Karpas-422 (cell line): Measurements from ENCODE around the gene SRP19. TPM values are rescaled to one million over a fixed set of nuclear protein-coding genes. Genes with fewer than 3 reads are reported as not detected.

Source experiments
- DNase-seq: peaks from one replicate; pipeline ENCODE4 v3.0.0-alpha.2; 2015
- H2AFZ ChIP-seq: fragments of 200-600 bp; sonication (generic); 2 replicates; pipeline ENCODE4 v1.6.1; 2014; ENCODE audit warnings: antibody characterized with exemption, low read length, mixed read lengths
- H3K27ac ChIP-seq: fragments of 200-600 bp; sonication (generic); 2 replicates; pipeline ENCODE4 v1.5.1; 2014; ENCODE audit warnings: mild to moderate bottlenecking, low read length, moderate library complexity
- H3K27me3 ChIP-seq: fragments of 200-600 bp; sonication (generic); 2 replicates; pipeline ENCODE4 v1.6.1; 2014; ENCODE audit warnings: low read length, mixed read lengths
- H3K36me3 ChIP-seq: fragments of 200-600 bp; sonication (generic); 2 replicates; pipeline ENCODE4 v1.6.1; 2014; ENCODE audit warnings: low read length, mixed read lengths; ENCODE audit not compliant: insufficient read depth
- H3K4me1 ChIP-seq: fragments of 200-600 bp; sonication (generic); 2 replicates; pipeline ENCODE4 v1.6.1; 2014; ENCODE audit warnings: mild to moderate bottlenecking, low read length, mixed read lengths
- H3K4me2 ChIP-seq: fragments of 200-600 bp; sonication (generic); 2 replicates; pipeline ENCODE4 v1.6.1; 2014; ENCODE audit warnings: low read length, low read depth, mild to moderate bottlenecking; ENCODE audit not compliant: poor library complexity, severe bottlenecking
- H3K4me3 ChIP-seq: fragments of 200-600 bp; sonication (generic); 2 replicates; pipeline ENCODE4 v1.5.1; 2014; ENCODE audit warnings: mild to moderate bottlenecking, antibody characterized with exemption, low read length, mixed read lengths
- H3K79me2 ChIP-seq: fragments of 200-600 bp; sonication (generic); 2 replicates; pipeline ENCODE4 v1.6.1; 2014; ENCODE audit warnings: mild to moderate bottlenecking, low read length, mixed read lengths
- H3K9ac ChIP-seq: fragments of 200-600 bp; sonication (generic); 2 replicates; pipeline ENCODE4 v1.6.0; 2014; ENCODE audit warnings: low read length
- H3K9me2 ChIP-seq: fragments of 200-600 bp; sonication (generic), shearing (Covaris generic); replicated peaks from 2 replicates; pipeline ENCODE4 v1.6.0; 2014; ENCODE audit warnings: mild to moderate bottlenecking, low read length, moderate library complexity; ENCODE audit not compliant: insufficient read depth
- H3K9me3 ChIP-seq: fragments of 300-700, 200-600 bp; sonication (generic); 2 replicates; pipeline ENCODE4 v1.6.1; 2014; ENCODE audit warnings: low read length, mixed read lengths
- H4K20me1 ChIP-seq: fragments of 200-600 bp; sonication (generic); 2 replicates; pipeline ENCODE4 v1.6.1; 2014; ENCODE audit warnings: mild to moderate bottlenecking, antibody characterized with exemption, low read length, low read depth; ENCODE audit not compliant: insufficient read depth
- total RNA-seq: library from RNA; depleted of rRNA; stranded (reverse); fragments of >200 nt; shearing (Covaris generic); gene quantifications from 2 replicates; pipeline ENCODE4 v1.2.3, GENCODE V29; 2014; ENCODE audit warnings: low replicate concordance

Gene SRP19
- total RNA-seq, 1 experiment from 2014 or later, result 72.7 TPM

DNA sequence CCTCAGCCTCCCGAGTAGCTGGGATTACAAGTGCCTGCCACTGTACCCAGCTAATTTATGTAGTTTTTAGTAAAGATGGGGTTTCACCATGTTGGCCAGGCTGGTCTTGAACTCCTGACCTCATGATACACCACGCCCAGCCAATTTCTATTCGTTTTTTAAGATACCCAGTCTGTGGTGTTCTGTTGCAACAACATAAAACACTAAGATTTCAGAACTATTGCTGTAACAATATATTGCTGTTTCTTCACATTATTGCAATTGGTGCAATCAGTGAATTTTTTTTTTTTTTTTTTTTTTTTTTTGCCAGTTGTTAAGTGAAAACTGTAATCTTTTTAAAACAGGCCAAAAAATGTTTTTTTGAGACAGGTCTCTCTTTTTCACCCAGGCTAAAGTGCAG lies 9.9 kb downstream of the SRP19 start:
- Histone ChIP-seq H2AFZ (no peak overlapping the region), H3K4me3 (no peak overlapping the region), H3K9me3 (no peaks in the 10 kb centered on the region), H3K4me1 (no peaks in the 10 kb centered on the region), H3K27me3 (no peaks in the 10 kb centered on the region), H4K20me1 (no peaks in the 10 kb centered on the region), H3K4me2 (no peak overlapping the region), H3K9ac (no peak overlapping the region), H3K9me2 (no peaks in the 10 kb centered on the region), H3K79me2 (peaks cover 8% of the 10 kb centered on the region; the same call in 1 of the 2 replicates), H3K36me3 (peaks cover 37% of the 10 kb centered on the region), H3K27ac (no peak overlapping the region)
- DNase-seq, result no peak

DNA sequence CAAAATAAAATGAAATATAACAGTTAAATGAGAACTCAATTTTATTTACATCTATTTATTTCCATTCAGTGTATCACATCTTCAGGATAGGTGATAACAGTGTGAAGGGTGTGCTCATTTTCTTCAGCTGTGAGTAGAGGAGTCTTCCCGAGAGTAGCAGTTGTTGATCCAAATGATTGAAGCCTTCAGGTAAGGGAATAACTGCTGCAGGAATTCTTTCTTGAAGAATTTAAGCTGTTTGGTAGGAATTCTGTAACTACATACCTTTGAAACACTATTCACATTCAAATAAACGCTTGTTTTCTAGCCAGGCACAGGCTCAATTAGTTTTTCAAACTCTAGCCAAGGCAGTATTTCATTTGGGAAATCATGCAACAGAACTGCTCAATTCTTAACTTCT lies 15.3 kb downstream of the SRP19 start:
- DNase-seq, result no peak
- Histone ChIP-seq H3K4me1 (no peaks in the 10 kb centered on the region), H4K20me1 (no peaks in the 10 kb centered on the region), H3K4me3 (no peak overlapping the region), H3K36me3 (peaks cover 33% of the 10 kb centered on the region; the same call in 1 of the 2 replicates), H3K79me2 (peaks cover 13% of the 10 kb centered on the region), H3K9me3 (no peaks in the 10 kb centered on the region), H3K9me2 (no peaks in the 10 kb centered on the region), H2AFZ (no peak overlapping the region), H3K27me3 (no peaks in the 10 kb centered on the region), H3K4me2 (no peak overlapping the region), H3K27ac (no peak overlapping the region), H3K9ac (no peak overlapping the region)

DNA sequence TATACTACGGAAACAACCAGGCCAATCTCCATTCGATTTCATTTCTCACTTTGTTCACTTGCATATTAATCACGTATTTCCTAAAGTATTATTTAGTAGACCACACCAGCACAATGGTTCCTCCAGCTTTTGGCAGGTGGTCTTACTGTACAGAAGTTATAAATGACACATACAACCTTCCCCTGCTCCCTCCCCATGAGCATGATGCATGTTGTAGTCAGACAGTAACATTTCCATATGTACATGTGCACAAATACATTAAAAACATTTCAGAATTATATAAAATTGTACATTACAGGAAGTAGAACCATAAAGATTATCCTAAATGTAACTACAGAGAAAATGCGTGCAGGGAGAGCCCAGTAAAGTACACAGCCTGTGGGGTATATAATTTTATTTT lies 17.0 kb downstream of the SRP19 start:
- Histone ChIP-seq H3K9me3 (no peaks in the 10 kb centered on the region), H3K4me2 (no peak overlapping the region), H3K4me1 (no peaks in the 10 kb centered on the region), H3K4me3 (no peak overlapping the region), H3K36me3 (peaks cover 33% of the 10 kb centered on the region; the same call in 1 of the 2 replicates), H2AFZ (no peak overlapping the region), H3K79me2 (peaks cover 21% of the 10 kb centered on the region), H3K27me3 (no peaks in the 10 kb centered on the region), H3K27ac (no peak overlapping the region), H4K20me1 (no peaks in the 10 kb centered on the region), H3K9me2 (no peaks in the 10 kb centered on the region), H3K9ac (no peak overlapping the region)
- DNase-seq, result no peak

DNA sequence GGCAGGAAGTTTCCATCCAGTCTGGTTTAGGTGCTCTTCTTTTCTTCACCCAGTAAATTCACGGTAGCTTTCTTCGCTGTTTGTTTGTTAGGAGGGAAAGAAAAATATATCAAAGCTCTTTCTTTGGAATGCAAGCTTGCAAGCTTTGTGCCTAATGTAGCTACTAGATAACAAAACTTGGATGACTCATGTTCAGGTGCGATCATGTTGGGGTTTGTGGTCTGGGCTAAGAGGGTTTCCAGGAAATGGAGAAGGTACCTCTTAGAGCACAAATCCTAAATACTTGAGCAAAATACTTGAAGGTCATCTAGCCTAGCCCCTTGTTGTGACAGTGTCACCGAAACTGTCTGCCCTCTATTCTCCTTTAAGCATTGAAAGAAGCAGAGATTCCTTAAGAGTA lies 17.7 kb downstream of the SRP19 start:
- Histone ChIP-seq H3K4me1 (no peaks in the 10 kb centered on the region), H2AFZ (no peak overlapping the region), H3K27me3 (no peaks in the 10 kb centered on the region), H3K4me3 (no peak overlapping the region), H3K9ac (no peak overlapping the region), H3K4me2 (no peak overlapping the region), H3K9me2 (no peaks in the 10 kb centered on the region), H3K79me2 (peaks cover 24% of the 10 kb centered on the region), H3K9me3 (no peaks in the 10 kb centered on the region), H4K20me1 (no peaks in the 10 kb centered on the region), H3K27ac (no peak overlapping the region), H3K36me3 (peaks cover 30% of the 10 kb centered on the region; the same call in 1 of the 2 replicates)
- DNase-seq, result no peak

DNA sequence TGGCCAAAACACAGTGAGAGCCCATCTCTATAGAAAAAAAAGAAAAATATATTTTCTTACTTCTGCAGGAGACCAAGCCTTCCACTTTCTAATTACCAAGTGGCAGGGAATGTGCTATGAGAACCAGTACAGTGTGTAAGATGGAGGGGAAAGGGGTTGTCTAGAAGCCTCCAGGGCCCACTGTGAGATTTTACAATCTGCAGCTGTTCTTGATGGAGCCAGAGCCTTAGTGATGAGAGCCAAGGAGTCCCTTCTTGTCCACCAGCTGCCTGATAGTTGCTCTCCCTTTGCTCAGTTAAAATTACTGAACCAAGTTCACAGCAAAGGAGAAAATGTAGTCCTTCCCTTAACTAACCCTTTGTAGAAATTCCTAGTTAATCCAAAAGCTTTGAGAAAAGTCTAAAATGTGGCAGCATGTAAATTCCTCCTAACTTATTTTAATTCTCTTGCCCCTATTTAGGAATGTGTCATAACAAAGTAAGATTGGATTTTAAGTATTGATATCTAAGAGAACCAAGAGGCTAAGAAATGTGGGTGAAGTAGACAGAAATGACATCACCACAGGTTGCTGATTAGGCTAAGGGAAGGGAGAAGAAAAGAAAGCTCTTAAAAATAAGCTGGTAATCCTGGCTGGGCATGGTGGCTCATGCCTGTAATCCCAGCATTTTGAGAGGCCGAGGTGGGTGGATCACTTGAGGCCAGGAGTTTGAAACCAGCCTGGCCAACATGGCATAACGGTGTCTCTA lies 19.3 kb downstream of the SRP19 start:
- H3K79me2 ChIP-seq, result peaks cover 28% of the 10 kb centered on the region
- no peak overlapping the region for H3K9ac ChIP-seq
- no peaks in the 10 kb centered on the region for H4K20me1 ChIP-seq
- no peaks in the 10 kb centered on the region for H3K4me1 ChIP-seq
- no peak overlapping the region for H3K4me3 ChIP-seq
- no peak overlapping the region for H3K27ac ChIP-seq
- no peak overlapping the region for H3K4me2 ChIP-seq
- no peaks in the 10 kb centered on the region for H3K27me3 ChIP-seq
- H3K9me2 ChIP-seq, result no peaks in the 10 kb centered on the region
- no peak for DNase-seq
- no peaks in the 10 kb centered on the region for H3K9me3 ChIP-seq
- H2AFZ ChIP-seq, result no peak overlapping the region
- peaks cover 35% of the 10 kb centered on the region for H3K36me3 ChIP-seq

DNA sequence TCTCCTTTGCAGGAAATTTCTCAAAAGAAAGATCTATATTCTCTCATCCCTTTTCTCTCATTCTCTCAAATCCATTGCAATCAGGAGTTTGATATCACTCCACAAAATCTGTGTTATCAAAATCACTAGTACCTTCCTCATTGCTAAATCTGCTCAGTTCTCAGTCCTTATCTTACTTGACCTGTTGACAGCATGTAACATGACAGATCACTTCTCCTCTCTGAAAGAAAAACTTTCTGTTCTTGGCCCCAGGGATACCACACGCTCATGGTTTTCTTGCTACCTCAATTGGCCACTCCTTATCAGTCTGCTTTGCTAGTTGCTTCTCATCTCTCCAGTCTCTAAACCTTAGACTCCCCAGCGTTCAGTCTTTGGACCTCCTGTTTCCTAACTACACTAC lies 22.1 kb downstream of the SRP19 start:
- H3K9me2 ChIP-seq, result no peaks in the 10 kb centered on the region
- no peak for DNase-seq
- no peaks in the 10 kb centered on the region for H3K4me1 ChIP-seq
- no peaks in the 10 kb centered on the region for H4K20me1 ChIP-seq
- H3K4me3 ChIP-seq, result no peak overlapping the region
- no peaks in the 10 kb centered on the region for H3K27me3 ChIP-seq
- H3K79me2 ChIP-seq, result peaks cover 36% of the 10 kb centered on the region
- H3K36me3 ChIP-seq, result peaks cover 35% of the 10 kb centered on the region
- no peak overlapping the region for H3K9ac ChIP-seq
- H3K4me2 ChIP-seq, result no peak overlapping the region
- H2AFZ ChIP-seq, result no peak overlapping the region
- H3K27ac ChIP-seq, result no peak overlapping the region
- H3K9me3 ChIP-seq, result no peaks in the 10 kb centered on the region

DNA sequence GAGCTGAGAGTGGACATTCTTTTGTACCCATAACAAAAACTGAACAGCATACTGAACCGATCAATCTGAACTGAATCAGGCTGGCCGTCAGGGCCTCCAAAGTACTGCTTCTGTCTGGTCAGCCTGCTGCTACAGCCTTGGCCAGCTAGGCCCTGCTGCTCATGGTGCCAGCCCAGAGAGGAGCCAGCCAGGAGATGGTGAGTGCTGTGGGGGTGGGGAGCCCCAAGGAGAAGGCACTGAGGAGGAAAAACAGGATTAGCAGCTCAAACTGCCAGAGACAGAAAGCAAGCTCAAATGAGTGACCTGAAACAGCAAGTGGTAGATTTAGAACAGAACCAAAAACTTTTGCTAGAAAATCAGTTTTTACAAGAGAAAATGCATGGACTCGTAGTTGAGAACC lies 23.9 kb downstream of the SRP19 start:
- Histone ChIP-seq H3K4me3 (no peak overlapping the region), H3K4me1 (no peaks in the 10 kb centered on the region), H2AFZ (no peak overlapping the region), H3K4me2 (no peak overlapping the region), H3K36me3 (peaks cover 33% of the 10 kb centered on the region), H4K20me1 (no peaks in the 10 kb centered on the region), H3K9me3 (no peaks in the 10 kb centered on the region), H3K79me2 (peaks cover 43% of the 10 kb centered on the region), H3K9me2 (no peaks in the 10 kb centered on the region), H3K27me3 (no peaks in the 10 kb centered on the region), H3K27ac (no peak overlapping the region), H3K9ac (no peak overlapping the region)
- DNase-seq, result no peak

DNA sequence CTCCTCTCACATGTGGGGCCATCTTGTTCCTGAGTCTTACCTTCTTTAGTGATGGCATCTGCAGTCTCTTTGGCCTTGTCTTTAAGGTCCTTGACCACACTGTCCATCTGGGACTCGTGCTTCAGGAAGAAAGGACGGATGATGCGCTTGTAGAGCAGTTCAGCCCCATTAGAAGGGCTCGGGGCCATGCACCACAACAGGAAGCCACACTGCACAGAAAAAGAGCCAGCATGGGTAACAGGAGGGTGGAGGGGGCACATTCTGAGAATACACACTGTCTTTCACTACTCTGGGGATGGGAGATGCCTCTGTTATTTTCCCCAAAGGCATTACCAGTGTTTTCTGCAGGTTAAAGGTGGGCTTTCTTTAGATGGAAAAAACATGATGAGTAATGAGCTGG lies 25.9 kb downstream of the SRP19 start:
- DNase-seq, result no peak
- Histone ChIP-seq H3K79me2 (peaks cover 55% of the 10 kb centered on the region), H3K9me3 (no peaks in the 10 kb centered on the region), H3K36me3 (peaks cover 33% of the 10 kb centered on the region), H3K27ac (no peak overlapping the region), H3K27me3 (no peaks in the 10 kb centered on the region), H3K4me1 (no peaks in the 10 kb centered on the region), H3K4me3 (no peak overlapping the region), H3K9me2 (no peaks in the 10 kb centered on the region), H2AFZ (no peak overlapping the region), H3K9ac (no peak overlapping the region), H4K20me1 (no peaks in the 10 kb centered on the region), H3K4me2 (no peak overlapping the region)
